Ishikawa (cell line): ENCODE measurements around the gene KRT84.

Experiments used
- CEBPB ChIP-seq: IDR thresholded peaks from 2 replicates; pipeline ENCODE4 v1.6.1; 2012
- CREB1 ChIP-seq: IDR thresholded peaks from 2 replicates; pipeline ENCODE4 v1.6.1; 2012; ENCODE audit warnings: low read depth
- EGR1 ChIP-seq: IDR thresholded peaks from 2 replicates; pipeline ENCODE4 v1.6.1; 2012
- EP300 ChIP-seq: IDR thresholded peaks from 2 replicates; pipeline ENCODE4 v1.6.1; 2012; ENCODE audit warnings: borderline replicate concordance
- FOXM1 ChIP-seq: IDR thresholded peaks from 2 replicates; pipeline ENCODE4 v1.6.1; 2012; ENCODE audit warnings: low read depth, borderline replicate concordance
- MAX ChIP-seq: IDR thresholded peaks from 2 replicates; pipeline ENCODE4 v1.6.1; 2012
- NFIC ChIP-seq: IDR thresholded peaks from 2 replicates; pipeline ENCODE4 v1.6.1; 2012
- RAD21 ChIP-seq: IDR thresholded peaks from 2 replicates; pipeline ENCODE4 v1.6.1; 2012; ENCODE audit warnings: low read depth
- REST ChIP-seq: IDR thresholded peaks from 2 replicates; pipeline ENCODE4 v1.6.1; 2012; ENCODE audit warnings: low read depth, mild to moderate bottlenecking
- TAF1 ChIP-seq: IDR thresholded peaks from 2 replicates; pipeline ENCODE4 v1.6.1; 2012; ENCODE audit warnings: low read depth, mild to moderate bottlenecking
- TCF12 ChIP-seq: IDR thresholded peaks from 2 replicates; pipeline ENCODE4 v1.6.1; 2012; ENCODE audit warnings: low read depth
- TEAD4 ChIP-seq: IDR thresholded peaks from 2 replicates; pipeline ENCODE4 v1.6.1; 2012
- USF1 ChIP-seq: IDR thresholded peaks from 2 replicates; pipeline ENCODE4 v1.6.1; 2012
- YY1 ChIP-seq: IDR thresholded peaks from 2 replicates; pipeline ENCODE4 v1.6.1; 2012; ENCODE audit warnings: low read depth
- ZBTB7A ChIP-seq: IDR thresholded peaks from 2 replicates; pipeline ENCODE4 v1.6.1; 2012; ENCODE audit warnings: low read depth

Gene KRT84

GRCh38 chr12:52402873-52403540, 17.6 kb upstream of the KRT84 start:
- TF ChIP-seq RAD21: no peak

GRCh38 chr12:52402377-52402776, 16.9 kb upstream of the KRT84 start:
- no peak for TF ChIP-seq CEBPB
- TF ChIP-seq EGR1: no peak
- no peak for TF ChIP-seq USF1
- TF ChIP-seq RAD21: no peak
- TF ChIP-seq TAF1: no peak

GRCh38 chr12:52401926-52402325, 16.5 kb upstream of the KRT84 start:
- TF ChIP-seq YY1 (no peak), TCF12 (no peak), TEAD4 (no peak)

GRCh38 chr12:52401526-52401925, 16.1 kb upstream of the KRT84 start:
- TF ChIP-seq RAD21 (no peak), YY1 (no peak), REST (no peak), CREB1 (no peak), USF1 (no peak), TEAD4 (no peak), ZBTB7A (no peak), FOXM1 (no peak), CEBPB (no peak)

GRCh38 chr12:52400906-52401305, 15.5 kb upstream of the KRT84 start:
- TF ChIP-seq RAD21 (no peak), CEBPB (no peak), MAX (no peak), TAF1 (no peak), REST (no peak), FOXM1 (no peak), ZBTB7A (no peak), TEAD4 (no peak), YY1 (no peak), EP300 (no peak), CREB1 (no peak), USF1 (no peak), NFIC (no peak), TCF12 (no peak), EGR1 (no peak)

- TF ChIP-seq TCF12 (no peak), MAX (no peak), EP300 (no peak), USF1 (no peak), NFIC (no peak), YY1 (no peak), CREB1 (no peak), TAF1 (no peak), ZBTB7A (no peak), REST (no peak), FOXM1 (no peak), CEBPB (no peak), TEAD4 (no peak), RAD21 (no peak), EGR1 (no peak)
Measured at GRCh38 chr12:52399756-52400155, 14.3 kb upstream of the KRT84 start.
